ACC112 (cell line): ENCODE data around the gene CLIC6.
"Not testable (repeated sequence)": the region's sequence is repeated elsewhere in the genome, so short reads cannot be mapped to it uniquely, and the experiment has no call there.

Experiments used
- H2AFZ ChIP-seq: fragments of 200-600 bp; sonication (generic); one replicate; pipeline ENCODE4 v1.6.0; 2017; ENCODE audit warnings: antibody characterized with exemption, low read length; ENCODE audit not compliant: unreplicated experiment
- H3K27ac ChIP-seq: fragments of 200-600 bp; sonication (generic); 2 replicates; pipeline ENCODE4 v1.5.1; 2014; ENCODE audit warnings: low read depth, mild to moderate bottlenecking, antibody characterized with exemption, low read length, moderate library complexity
- H3K27me3 ChIP-seq: fragments of 200-600 bp; sonication (generic); 2 replicates; pipeline ENCODE4 v1.6.1; 2014; ENCODE audit warnings: mild to moderate bottlenecking, antibody characterized with exemption, low read length, moderate library complexity, mixed read lengths; ENCODE audit not compliant: insufficient read depth
- H3K36me3 ChIP-seq: fragments of 200-600 bp; sonication (generic); 2 replicates; pipeline ENCODE4 v1.6.1; 2016; ENCODE audit warnings: mild to moderate bottlenecking, antibody characterized with exemption, low read length, moderate library complexity, mixed read lengths; ENCODE audit not compliant: insufficient read depth
- H3K4me1 ChIP-seq: fragments of 200-600 bp; sonication (generic); one replicate; pipeline ENCODE4 v1.6.1; 2016; ENCODE audit warnings: low read length, mixed read lengths; ENCODE audit not compliant: insufficient read depth, unreplicated experiment, control insufficient read depth
- H3K4me3 ChIP-seq: fragments of 200-600 bp; sonication (generic); 2 replicates; pipeline ENCODE4 v1.5.1; 2014; ENCODE audit warnings: mild to moderate bottlenecking, low read depth, low read length
- H3K79me2 ChIP-seq: fragments of 200-600 bp; sonication (generic); one replicate; pipeline ENCODE4 v1.6.0; 2016; ENCODE audit warnings: low read length; ENCODE audit not compliant: control insufficient read depth, unreplicated experiment, insufficient read depth

CLIC6 gene

DNA sequence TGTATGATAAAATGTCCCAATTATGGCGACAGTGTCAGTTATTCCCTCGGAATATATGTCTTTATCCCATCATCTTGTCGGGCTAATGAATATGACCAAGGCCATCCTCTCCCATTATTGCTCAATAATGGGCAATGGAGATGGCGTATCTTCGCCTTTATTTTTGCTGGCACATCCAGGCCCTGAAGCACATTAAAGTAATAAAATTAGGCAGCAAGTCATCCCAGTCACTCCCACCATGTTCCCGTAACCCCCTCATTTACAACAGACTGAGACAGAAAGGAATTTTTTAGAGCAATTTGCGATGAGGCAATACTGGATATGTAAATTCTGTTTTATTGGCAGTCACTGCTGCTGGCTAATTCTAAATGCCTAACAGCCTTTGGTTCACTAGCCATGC is 35.3 kb downstream of the CLIC6 start:
- Histone ChIP-seq H3K36me3 (no peaks in the 10 kb centered on the region), H3K4me3 (no peak overlapping the region), H3K79me2 (no peaks in the 10 kb centered on the region), H3K27me3 (peaks cover 4% of the 10 kb centered on the region; the same call in 1 of the 2 replicates), H2AFZ (no peak overlapping the region), H3K27ac (no peak overlapping the region), H3K4me1 (peaks cover 12% of the 10 kb centered on the region)

DNA sequence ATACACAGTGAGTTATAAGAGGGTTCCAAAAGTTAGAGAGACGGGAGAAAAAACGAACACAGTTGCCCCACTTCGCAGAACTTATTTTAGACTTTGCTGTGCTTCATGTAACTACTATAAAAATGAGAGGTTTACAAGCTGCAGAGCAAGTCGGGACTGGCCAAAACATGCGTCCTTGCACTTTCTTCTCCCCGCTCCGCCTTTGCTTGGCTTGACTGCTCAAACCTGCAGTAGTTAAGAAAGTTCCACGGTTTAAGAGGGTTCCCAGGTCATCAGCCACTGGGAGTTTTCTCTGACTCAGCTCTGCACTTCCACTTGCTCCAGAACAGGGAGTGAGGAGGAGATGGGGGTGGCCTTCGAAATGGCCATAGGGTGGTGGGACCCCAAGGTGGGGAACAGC is 36.2 kb downstream of the CLIC6 start:
- no peaks in the 10 kb centered on the region for H3K36me3 ChIP-seq
- H3K4me3 ChIP-seq, result no peak overlapping the region
- H3K79me2 ChIP-seq, result no peaks in the 10 kb centered on the region
- H3K27ac ChIP-seq, result no peak overlapping the region
- peaks cover 12% of the 10 kb centered on the region for H3K4me1 ChIP-seq
- no peak overlapping the region for H2AFZ ChIP-seq
- H3K27me3 ChIP-seq, result peaks cover 4% of the 10 kb centered on the region; the same call in 1 of the 2 replicates

DNA sequence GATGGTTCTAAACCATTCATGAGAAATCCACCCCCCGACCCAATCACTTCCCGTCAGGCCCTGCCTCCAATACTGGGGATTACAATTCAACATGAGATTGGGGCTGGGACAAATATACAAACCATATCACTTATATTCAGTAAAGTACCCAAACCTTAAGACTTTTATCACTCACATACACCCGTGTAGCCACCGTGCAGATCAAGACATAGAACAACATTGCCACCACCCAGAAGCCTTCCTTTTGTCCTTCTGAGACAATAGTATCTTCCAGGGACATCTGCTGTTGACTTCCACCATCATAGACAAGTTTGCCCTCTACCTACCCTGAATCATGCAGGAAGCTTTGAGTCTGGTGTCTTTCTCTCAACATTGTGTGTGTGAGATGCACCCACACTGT is 37.5 kb downstream of the CLIC6 start:
- Histone ChIP-seq H3K36me3 (no peaks in the 10 kb centered on the region), H3K4me3 (no peak overlapping the region), H3K4me1 (peaks cover 12% of the 10 kb centered on the region), H3K27me3 (peaks cover 4% of the 10 kb centered on the region; the same call in 1 of the 2 replicates), H2AFZ (no peak overlapping the region), H3K79me2 (no peaks in the 10 kb centered on the region), H3K27ac (no peak overlapping the region)

DNA sequence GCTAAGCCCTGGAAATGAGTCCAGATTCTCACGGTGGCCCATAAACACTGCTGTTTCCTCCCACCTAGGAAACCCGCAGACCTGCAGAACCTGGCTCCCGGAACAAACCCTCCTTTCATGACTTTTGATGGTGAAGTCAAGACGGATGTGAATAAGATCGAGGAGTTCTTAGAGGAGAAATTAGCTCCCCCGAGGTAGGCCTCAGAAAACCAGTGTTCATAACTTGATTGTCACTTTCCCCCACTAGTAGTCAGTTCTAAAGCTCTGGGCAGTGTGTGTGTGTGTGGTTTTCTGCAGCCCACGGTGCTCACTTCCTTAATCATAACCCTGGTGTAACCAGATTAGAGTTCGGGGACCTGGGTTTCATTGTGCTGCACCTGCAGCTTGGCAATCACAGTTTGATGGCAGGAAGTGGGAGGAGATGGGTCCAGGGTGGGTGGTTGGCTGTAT is 39.1 kb downstream of the CLIC6 start:
- H3K79me2 ChIP-seq, result no peaks in the 10 kb centered on the region
- H3K36me3 ChIP-seq, result no peaks in the 10 kb centered on the region
- H2AFZ ChIP-seq, result no peak overlapping the region
- H3K27me3 ChIP-seq, result peaks cover 4% of the 10 kb centered on the region; the same call in 1 of the 2 replicates
- H3K4me1 ChIP-seq, result peaks cover 2% of the 10 kb centered on the region
- H3K4me3 ChIP-seq, result no peak overlapping the region
- H3K27ac ChIP-seq, result no peak overlapping the region

DNA sequence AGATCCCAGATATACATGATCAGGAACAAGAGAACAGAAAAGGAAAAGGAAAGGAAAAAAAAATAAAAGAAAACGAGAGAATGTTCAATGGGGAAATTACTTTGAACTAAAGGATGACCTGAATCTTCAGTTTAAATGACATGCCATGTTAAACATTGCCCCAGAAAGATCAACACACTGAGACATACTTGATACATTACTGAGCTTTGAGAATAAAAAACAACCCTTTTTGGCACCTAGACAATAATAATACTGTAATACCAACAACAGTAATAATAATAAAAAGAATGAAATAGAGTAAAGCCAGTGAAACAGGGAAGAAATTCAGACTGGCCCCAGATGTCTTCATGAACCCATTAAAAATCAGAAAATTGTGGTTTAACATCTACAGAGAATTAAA is 44.8 kb downstream of the CLIC6 start:
- H3K27ac ChIP-seq, result no peak overlapping the region
- no peak overlapping the region for H2AFZ ChIP-seq
- H3K79me2 ChIP-seq, result no peaks in the 10 kb centered on the region
- peaks cover 6% of the 10 kb centered on the region; the same call in 1 of the 2 replicates for H3K27me3 ChIP-seq
- H3K36me3 ChIP-seq, result no peaks in the 10 kb centered on the region
- H3K4me1 ChIP-seq, result no peaks in the 10 kb centered on the region
- no peak overlapping the region for H3K4me3 ChIP-seq

DNA sequence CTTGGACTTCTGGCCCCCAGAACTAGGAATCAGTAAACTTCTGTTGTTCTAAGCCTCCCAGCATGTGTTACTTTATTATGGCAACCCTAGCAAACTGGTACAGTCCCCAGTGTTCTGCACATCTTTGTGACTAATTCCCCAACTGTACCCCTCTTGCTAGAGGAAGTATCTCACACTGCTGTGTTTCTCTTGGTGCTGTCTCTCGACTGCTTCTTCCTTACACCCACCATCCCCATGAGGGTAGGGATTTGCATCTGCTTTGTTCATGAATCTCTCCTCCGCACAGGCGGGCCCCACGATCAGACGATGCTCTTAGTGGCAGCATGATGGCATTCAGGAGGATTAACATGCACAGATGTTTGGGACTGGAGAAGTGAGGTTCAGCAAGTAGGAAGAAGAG is 46.7 kb downstream of the CLIC6 start:
- Histone ChIP-seq H3K4me1 (no peaks in the 10 kb centered on the region), H3K4me3 (no peak overlapping the region), H3K36me3 (no peaks in the 10 kb centered on the region), H3K27me3 (peaks cover 6% of the 10 kb centered on the region; the same call in 1 of the 2 replicates), H3K79me2 (no peaks in the 10 kb centered on the region), H2AFZ (no peak overlapping the region), H3K27ac (no peak overlapping the region)

DNA sequence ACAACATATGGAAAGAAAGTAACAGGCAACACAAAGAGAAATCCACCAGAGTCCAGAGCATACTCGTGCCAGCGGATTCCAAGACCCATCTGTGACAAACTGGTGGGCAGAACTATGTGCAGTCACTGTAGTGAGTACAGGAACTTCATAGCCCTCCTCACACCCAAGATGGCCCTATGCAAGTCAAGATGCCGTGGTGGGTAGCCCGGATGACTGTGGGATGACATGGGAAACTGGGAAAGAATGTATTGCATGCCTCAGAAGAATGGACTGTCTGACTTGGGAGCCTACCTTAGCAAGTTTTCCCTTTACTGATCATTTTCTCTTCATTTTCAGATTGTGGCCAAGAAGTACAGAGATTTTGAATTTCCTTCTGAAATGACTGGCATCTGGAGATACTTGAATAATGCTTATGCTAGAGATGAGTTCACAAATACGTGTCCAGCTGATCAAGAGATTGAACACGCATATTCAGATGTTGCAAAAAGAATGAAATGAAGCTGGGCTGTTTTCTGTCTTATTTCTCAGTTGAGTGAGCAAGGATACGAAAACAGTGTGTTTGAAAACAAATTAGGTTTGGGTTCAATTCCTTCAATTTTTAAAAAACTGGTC is 47.3 kb downstream of the CLIC6 start:
- H3K27ac ChIP-seq, result no peak overlapping the region
- H2AFZ ChIP-seq, result no peak overlapping the region
- H3K4me3 ChIP-seq, result no peak overlapping the region
- no peaks in the 10 kb centered on the region for H3K4me1 ChIP-seq
- no peaks in the 10 kb centered on the region for H3K79me2 ChIP-seq
- no peaks in the 10 kb centered on the region for H3K36me3 ChIP-seq
- peaks cover 6% of the 10 kb centered on the region; the same call in 1 of the 2 replicates for H3K27me3 ChIP-seq

DNA sequence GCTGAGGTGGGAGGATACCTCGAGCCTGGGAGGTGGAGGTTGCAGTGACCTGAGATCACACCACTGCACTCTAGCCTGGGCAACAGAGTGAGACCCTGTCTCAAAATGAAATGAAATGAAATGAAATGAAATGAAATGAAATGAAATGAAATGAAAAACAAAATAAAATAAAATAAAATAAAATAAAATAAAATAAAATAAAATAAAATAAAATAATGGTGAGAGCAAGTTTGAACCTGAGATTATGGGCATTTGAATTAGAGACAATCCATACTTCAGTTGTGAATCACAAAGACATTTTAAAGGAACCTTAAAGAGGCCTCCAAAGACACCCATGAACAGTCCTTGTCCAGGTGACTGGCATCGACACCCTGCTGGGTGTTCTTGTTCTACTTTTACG is 49.7 kb downstream of the CLIC6 start:
- not testable (repeated sequence) for H3K36me3 ChIP-seq, H3K27me3 ChIP-seq, H3K79me2 ChIP-seq, H3K27ac ChIP-seq, H3K4me3 ChIP-seq, H3K4me1 ChIP-seq, H2AFZ ChIP-seq

DNA sequence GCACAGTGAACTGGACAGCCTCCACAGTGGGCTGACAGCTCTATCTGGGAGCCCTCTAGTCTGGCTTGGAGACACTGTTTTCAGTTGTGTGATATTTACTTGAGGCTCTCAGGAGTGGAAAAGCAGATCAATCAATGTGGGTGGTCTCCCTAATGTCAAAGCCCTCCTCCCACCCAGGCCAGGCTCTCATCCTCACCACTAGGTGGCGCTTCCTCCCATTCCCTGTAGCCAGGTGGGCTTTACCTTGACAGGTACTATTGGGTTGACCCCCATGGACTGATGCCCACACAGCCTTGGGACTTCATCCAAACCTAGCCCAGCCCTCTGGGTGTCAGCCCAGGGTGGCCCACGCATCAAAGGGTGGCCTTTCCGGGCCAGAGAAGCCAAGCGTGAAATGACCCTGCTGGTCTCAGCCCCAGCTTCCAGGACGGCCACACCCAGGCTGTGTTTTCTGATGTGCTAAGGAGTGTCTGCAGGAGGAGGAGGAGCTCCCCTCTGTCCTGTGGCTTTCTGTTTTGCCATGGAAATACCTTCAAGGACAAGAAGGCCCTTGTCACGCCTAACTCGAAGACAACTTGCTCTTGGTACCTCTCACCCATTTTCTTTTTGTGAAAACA is 54.0 kb downstream of the CLIC6 start:
- H2AFZ ChIP-seq, result no peak overlapping the region
- H3K27me3 ChIP-seq, result peaks cover 11% of the 10 kb centered on the region; the same call in 1 of the 2 replicates
- no peaks in the 10 kb centered on the region for H3K4me1 ChIP-seq
- H3K79me2 ChIP-seq, result no peaks in the 10 kb centered on the region
- H3K27ac ChIP-seq, result no peak overlapping the region
- no peaks in the 10 kb centered on the region for H3K36me3 ChIP-seq
- H3K4me3 ChIP-seq, result no peak overlapping the region

DNA sequence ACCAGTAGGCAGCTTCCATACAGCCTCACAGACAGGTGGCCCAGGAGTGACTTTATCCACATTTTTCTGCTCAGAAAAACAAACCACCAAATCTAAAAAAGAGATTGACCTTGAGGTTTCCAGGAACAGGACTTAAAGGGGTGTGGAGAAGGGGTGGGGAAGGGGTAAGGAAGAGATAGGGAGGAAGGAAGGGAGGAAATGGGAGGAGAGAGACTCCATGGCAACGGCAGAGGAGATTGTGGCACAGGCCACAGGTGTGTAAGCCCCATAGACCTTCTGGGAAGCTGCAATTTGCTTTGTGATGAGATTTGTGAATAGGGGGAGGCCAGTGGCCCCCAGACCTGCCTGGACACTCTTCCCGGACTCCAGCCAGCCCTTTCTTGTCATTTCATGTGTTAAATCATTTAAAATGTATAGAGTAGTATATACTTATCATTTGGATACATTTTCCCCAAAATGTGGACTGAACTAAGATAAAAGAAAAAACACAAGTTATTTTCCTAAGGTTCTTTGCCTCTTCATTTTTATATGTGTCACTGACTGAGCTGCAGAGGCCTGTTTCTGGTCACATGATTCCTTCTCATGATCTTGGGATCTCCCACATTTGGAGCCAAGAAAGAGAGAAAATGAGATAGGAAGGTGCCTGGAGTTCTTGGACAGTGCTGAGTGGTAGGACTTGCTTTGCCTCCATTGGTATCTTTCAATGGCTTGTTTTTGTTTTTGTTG is 55.5 kb downstream of the CLIC6 start:
- no peaks in the 10 kb centered on the region for H3K79me2 ChIP-seq
- no peak overlapping the region for H3K27ac ChIP-seq
- no peaks in the 10 kb centered on the region for H3K36me3 ChIP-seq
- H3K27me3 ChIP-seq, result peaks cover 9% of the 10 kb centered on the region; the same call in 1 of the 2 replicates
- no peak overlapping the region for H2AFZ ChIP-seq
- H3K4me3 ChIP-seq, result no peak overlapping the region
- H3K4me1 ChIP-seq, result no peaks in the 10 kb centered on the region

DNA sequence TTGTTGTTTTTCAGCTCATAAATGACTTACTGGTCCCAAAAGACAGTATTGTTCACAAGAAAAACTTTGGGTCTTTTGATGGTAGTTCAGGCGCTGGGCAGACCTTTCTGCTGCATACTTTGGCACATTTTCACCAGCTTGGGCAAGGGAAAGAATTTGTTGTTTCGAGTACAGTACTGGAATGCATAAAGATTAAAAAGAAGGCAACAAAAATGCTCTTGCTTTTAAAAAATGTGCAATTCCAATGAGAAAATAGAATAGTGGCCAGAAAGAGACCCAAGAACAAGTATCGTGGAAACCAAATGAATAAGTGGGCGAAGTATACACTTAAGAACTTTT is 56.0 kb downstream of the CLIC6 start:
- Histone ChIP-seq H3K4me3 (no peak overlapping the region), H2AFZ (no peak overlapping the region), H3K27ac (no peak overlapping the region), H3K27me3 (peaks cover 9% of the 10 kb centered on the region; the same call in 1 of the 2 replicates), H3K79me2 (no peaks in the 10 kb centered on the region), H3K36me3 (no peaks in the 10 kb centered on the region), H3K4me1 (no peaks in the 10 kb centered on the region)
